ENCODE results near the gene RASGRP1. TPM values are rescaled to one million over a fixed set of nuclear protein-coding genes. Genes with fewer than 3 reads are reported as not detected.
A peak's percentile ranks its signal among the peaks of the same experiment; 100 is the strongest.

The RASGRP1 gene
- total and polyA plus RNA-seq, 10 of the 15 experiments (the other 5 are each of a cell fraction or from before 2014, with no cell fraction given), result 5.6 to 234 (median 20.9) TPM

DNA sequence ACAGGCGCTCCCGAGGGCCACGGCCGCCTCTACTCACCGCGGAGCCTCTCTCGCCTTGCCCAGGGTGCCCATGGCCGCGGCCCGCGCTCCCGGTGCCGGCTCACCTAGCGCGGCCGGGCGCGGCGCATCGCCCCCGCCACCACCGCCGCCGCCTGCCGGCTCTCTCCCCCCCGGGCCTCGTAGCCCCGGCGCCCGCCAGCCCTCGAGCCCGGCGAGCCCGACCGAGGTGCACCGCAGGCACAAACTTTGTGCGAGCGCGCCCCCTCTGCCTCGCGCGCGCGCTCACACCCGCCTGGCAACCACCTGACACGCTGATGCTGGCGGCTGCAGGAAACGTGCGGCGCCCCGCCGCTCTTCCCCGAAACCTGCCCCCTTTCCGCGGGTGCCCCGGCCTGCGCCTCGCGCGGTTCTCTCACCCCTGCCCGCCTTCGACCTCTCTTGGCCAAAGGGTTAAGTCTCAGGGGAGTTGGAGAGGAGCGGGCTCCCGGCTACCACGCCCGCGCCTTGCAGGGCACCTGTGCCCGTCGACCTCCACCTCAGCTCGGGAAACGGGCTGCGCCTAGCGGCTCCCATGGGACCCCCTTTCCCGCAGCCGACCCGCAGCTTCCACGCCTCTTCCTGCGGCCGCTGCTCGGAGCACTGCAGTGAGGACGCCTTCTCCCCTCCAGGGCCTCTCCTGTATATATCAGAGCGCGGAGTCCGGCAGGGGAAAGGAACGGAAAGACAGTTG is at the start of gene RASGRP1 (continued):
- TF ChIP-seq, protein P1, sequence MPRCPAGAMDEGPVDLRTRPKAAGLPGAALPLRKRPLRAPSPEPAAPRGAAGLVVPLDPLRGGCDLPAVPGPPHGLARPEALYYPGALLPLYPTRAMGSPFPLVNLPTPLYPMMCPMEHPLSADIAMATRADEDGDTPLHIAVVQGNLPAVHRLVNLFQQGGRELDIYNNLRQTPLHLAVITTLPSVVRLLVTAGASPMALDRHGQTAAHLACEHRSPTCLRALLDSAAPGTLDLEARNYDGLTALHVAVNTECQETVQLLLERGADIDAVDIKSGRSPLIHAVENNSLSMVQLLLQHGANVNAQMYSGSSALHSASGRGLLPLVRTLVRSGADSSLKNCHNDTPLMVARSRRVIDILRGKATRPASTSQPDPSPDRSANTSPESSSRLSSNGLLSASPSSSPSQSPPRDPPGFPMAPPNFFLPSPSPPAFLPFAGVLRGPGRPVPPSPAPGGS (IDR thresholded peaks at IDR 0.05; ENCODE audit: borderline replicate concordance, insufficient read depth, low read depth, low read length, poor library complexity, severe bottlenecking), result no peak
- TF ChIP-seq GATAD2B (conservative IDR thresholded peaks at IDR 0.05; ENCODE audit: low read depth) (peak; percentile 74; the same call in 1 of the 2 replicates), ZSCAN29 (IDR thresholded peaks at IDR 0.05) (0 out of 2 replicates have a peak, but pooled peaks have one; percentile 50), TCF12 (IDR thresholded peaks at IDR 0.05; ENCODE audit: low read depth, low read length) (0 out of 2 replicates have a peak, but pooled peaks have one; percentile 36), GABPA (IDR thresholded peaks at IDR 0.05; ENCODE audit: low read depth) (no peak), RFX5 (IDR thresholded peaks at IDR 0.05; ENCODE audit: low read depth, low read length) (no peak), SMAD5 (IDR thresholded peaks at IDR 0.05; ENCODE audit: low read depth) (no peak), HDAC2 (IDR thresholded peaks at IDR 0.05) (no peak), EGR1 (IDR thresholded peaks at IDR 0.05; ENCODE audit: borderline replicate concordance in 1 of 2, low read depth in 2 of 2, low read length in 2 of 2) (no peak), BACH1 (IDR thresholded peaks at IDR 0.05; ENCODE audit: borderline replicate concordance) (peak; percentile 75; the same call in 1 of the 2 replicates), SIN3A (IDR thresholded peaks at IDR 0.05; ENCODE audit: low read depth, low read length) (0 out of 2 replicates have a peak, but pooled peaks have one; percentile 30), RUNX3 (IDR thresholded peaks at IDR 0.05; ENCODE audit: low read length) (no peak; the same call in 1 of the 2 replicates), MEF2B (IDR thresholded peaks at IDR 0.05; ENCODE audit: partially characterized antibody, poor library complexity, severe bottlenecking) (peak; percentile 92), FOXK2 (IDR thresholded peaks at IDR 0.05) (no peak)
- TF ChIP-seq, protein P2, sequence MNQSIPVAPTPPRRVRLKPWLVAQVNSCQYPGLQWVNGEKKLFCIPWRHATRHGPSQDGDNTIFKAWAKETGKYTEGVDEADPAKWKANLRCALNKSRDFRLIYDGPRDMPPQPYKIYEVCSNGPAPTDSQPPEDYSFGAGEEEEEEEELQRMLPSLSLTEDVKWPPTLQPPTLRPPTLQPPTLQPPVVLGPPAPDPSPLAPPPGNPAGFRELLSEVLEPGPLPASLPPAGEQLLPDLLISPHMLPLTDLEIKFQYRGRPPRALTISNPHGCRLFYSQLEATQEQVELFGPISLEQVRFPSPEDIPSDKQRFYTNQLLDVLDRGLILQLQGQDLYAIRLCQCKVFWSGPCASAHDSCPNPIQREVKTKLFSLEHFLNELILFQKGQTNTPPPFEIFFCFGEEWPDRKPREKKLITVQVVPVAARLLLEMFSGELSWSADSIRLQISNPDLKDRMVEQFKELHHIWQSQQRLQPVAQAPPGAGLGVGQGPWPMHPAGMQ (IDR thresholded peaks at IDR 0.05; ENCODE audit: borderline replicate concordance), result 0 out of 2 replicates have a peak, but pooled peaks have one; percentile 10
- TF ChIP-seq, protein P3, sequence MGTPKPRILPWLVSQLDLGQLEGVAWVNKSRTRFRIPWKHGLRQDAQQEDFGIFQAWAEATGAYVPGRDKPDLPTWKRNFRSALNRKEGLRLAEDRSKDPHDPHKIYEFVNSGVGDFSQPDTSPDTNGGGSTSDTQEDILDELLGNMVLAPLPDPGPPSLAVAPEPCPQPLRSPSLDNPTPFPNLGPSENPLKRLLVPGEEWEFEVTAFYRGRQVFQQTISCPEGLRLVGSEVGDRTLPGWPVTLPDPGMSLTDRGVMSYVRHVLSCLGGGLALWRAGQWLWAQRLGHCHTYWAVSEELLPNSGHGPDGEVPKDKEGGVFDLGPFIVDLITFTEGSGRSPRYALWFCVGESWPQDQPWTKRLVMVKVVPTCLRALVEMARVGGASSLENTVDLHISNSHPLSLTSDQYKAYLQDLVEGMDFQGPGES (IDR thresholded peaks at IDR 0.05), result 0 out of 2 replicates have a peak, but pooled peaks have one; percentile 14
- TF ChIP-seq, protein P4, sequence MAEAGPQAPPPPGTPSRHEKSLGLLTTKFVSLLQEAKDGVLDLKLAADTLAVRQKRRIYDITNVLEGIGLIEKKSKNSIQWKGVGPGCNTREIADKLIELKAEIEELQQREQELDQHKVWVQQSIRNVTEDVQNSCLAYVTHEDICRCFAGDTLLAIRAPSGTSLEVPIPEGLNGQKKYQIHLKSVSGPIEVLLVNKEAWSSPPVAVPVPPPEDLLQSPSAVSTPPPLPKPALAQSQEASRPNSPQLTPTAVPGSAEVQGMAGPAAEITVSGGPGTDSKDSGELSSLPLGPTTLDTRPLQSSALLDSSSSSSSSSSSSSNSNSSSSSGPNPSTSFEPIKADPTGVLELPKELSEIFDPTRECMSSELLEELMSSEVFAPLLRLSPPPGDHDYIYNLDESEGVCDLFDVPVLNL (IDR thresholded peaks at IDR 0.05; ENCODE audit: low read depth, low read length), result no peak
- TF ChIP-seq, protein P5, sequence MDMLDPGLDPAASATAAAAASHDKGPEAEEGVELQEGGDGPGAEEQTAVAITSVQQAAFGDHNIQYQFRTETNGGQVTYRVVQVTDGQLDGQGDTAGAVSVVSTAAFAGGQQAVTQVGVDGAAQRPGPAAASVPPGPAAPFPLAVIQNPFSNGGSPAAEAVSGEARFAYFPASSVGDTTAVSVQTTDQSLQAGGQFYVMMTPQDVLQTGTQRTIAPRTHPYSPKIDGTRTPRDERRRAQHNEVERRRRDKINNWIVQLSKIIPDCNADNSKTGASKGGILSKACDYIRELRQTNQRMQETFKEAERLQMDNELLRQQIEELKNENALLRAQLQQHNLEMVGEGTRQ (IDR thresholded peaks at IDR 0.05; ENCODE audit: borderline replicate concordance, low read depth, low read length), result no peak; the same call in 1 of the 2 replicates
- TF ChIP-seq, protein P6, sequence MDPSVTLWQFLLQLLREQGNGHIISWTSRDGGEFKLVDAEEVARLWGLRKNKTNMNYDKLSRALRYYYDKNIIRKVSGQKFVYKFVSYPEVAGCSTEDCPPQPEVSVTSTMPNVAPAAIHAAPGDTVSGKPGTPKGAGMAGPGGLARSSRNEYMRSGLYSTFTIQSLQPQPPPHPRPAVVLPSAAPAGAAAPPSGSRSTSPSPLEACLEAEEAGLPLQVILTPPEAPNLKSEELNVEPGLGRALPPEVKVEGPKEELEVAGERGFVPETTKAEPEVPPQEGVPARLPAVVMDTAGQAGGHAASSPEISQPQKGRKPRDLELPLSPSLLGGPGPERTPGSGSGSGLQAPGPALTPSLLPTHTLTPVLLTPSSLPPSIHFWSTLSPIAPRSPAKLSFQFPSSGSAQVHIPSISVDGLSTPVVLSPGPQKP (IDR thresholded peaks at IDR 0.05; ENCODE audit: low read depth, low read length), result no peak

Measured in GM12878 (cell line).